GM12872 (cell line): ENCODE data around the gene RNF150.

Source experiments
- TF ChIP-seq, protein P1 (sequence below): IDR thresholded peaks from 3 replicates; pipeline ENCODE4 v1.5.1; 2011; ENCODE audit warnings: low read depth, mild to moderate bottlenecking, low read length, moderate library complexity; ENCODE audit not compliant: insufficient read depth

Gene RNF150

DNA sequence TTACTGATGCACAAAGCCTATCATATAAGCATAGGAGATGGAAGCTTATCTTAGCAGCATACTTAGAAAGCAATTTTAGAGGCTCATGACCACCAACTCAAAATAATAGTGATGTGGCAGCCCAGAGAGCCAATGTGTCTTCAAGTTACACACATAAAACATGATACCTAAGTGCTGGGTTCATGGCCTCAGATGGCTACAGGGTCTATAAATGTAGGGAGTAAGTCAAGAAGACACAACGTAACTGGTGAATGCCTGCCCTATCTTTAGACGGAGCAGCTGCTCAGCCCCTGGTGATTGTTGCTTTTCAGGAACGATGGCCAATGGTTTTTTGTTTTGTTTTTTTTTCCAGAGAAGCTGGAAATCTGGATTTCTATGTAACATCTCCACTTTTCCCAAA is 42.8 kb downstream of the RNF150 start:
- TF ChIP-seq, protein P1, sequence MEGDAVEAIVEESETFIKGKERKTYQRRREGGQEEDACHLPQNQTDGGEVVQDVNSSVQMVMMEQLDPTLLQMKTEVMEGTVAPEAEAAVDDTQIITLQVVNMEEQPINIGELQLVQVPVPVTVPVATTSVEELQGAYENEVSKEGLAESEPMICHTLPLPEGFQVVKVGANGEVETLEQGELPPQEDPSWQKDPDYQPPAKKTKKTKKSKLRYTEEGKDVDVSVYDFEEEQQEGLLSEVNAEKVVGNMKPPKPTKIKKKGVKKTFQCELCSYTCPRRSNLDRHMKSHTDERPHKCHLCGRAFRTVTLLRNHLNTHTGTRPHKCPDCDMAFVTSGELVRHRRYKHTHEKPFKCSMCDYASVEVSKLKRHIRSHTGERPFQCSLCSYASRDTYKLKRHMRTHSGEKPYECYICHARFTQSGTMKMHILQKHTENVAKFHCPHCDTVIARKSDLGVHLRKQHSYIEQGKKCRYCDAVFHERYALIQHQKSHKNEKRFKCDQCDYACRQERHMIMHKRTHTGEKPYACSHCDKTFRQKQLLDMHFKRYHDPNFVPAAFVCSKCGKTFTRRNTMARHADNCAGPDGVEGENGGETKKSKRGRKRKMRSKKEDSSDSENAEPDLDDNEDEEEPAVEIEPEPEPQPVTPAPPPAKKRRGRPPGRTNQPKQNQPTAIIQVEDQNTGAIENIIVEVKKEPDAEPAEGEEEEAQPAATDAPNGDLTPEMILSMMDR = no peak

DNA sequence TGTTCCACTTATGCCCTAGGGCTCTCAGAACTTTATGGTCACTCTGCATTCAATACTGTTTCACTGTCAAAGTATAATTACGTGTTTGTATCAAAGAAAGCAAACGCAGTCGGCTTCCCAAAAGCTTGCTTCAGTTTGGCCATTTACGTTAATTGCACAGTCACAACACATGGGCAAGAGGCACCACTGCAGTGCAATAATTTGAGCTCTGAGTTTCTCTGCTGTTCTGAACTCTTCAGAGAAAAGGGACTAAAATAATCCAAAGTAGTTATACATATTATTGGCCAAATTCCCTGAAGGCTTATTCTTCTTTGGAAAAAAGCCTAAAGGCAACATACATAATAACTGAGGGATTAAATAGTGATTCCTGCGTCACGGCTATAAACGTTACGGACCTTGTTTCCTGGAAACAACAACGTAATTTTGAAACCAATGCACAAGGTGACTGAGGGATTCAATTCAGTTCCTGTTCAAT is 51.3 kb downstream of the RNF150 start:
- TF ChIP-seq, protein P1 = no peak

DNA sequence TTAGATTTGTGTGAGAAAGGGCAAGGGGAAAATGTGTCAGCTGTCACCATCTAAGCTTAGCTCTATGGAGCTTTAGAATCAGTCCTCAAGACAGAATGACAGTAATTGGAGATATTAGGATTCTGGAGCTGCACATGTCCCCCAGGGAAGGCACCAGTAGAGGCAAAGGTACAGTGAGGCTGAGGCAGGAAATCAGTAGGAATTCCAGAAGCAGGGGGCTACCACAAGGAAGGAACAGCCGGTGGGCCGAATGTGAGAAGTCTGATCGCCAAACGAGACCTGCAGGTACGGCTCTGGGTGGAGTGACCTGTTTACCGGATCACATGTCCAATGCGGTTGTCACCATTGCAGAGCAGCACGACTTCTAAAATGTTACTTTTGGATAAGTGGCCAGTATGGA is 52.6 kb downstream of the RNF150 start:
- TF ChIP-seq, protein P1 = no peak

DNA sequence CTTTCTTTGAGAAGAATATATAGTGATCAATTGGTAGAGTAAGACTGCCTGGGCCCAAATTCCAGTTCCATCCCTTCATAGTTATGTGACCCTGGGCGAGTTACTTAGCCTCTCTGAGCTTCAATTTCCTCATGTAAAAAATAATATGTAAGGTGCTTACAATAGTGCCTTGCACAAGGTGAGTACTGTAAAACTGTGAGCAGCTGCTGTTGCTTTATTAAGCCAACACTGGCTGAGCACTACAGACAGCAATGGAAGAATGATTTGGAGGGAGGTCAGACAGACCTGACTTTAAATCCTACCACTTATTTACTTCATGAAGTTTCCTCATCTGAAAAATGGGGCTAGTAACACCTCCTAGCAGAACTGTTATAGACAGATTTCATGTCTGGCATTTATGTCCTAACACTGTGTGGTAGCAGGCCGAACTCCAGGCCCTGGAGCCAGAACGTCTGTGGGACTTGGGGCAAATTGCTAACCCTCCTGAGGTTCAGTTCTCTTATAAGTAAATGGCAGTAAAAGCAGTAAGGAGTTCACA is 53.8 kb downstream of the RNF150 start:
- TF ChIP-seq, protein P1 = no peak

DNA sequence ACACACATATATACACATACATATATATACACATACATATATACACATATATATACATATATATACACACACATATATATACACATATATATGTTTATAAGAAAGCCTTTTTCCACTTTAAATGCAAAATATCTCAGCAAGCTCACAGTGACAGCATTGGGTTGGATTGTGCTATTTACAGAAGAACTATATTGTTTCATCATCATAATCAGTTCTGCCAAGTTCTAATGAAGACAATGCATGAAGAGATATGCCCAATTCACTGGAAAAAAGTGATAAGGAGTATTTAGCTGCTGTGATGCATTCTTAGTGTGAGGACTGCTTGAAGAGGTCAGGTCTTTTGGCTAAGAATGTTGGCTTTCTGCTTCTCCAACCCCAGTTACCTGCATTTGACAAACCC is 54.4 kb downstream of the RNF150 start:
- TF ChIP-seq, protein P1 = no peak

- TF ChIP-seq, protein P1 = no peak
Measured at GRCh38 chr4:141077611-141078225, 55.6 kb downstream of the RNF150 start.

DNA sequence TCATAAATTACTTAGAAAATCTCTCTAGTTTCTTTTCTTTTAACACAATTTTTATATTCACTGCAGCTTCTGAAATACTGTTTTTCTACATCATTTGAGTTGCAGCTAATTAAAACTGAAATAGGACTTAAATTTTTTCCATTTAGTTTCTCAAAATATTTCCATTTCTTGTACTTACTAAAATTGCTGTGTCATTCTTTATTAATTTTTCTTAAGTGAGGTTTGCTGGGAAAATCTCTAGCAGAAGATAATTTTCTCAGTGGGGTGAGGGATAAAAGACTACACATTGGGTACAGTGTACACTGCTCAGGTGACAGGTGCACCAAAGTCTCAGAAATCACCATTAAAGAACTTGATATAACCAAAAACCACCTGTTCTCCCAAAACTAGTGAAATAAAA is 57.7 kb downstream of the RNF150 start:
- TF ChIP-seq, protein P1 = no peak
